HUES48 (cell line): ENCODE results near the gene SPINK9.

ENCODE experiments used
- H3K27ac ChIP-seq: one replicate; pipeline ENCODE4 v1.7.0; 2013; ENCODE audit warnings: low read depth, low read length, inconsistent platforms
- H3K27me3 ChIP-seq: 2 replicates; pipeline ENCODE4 v1.6.1; 2013; ENCODE audit warnings: mild to moderate bottlenecking, low read length; ENCODE audit not compliant: control insufficient read depth, insufficient read depth
- H3K36me3 ChIP-seq: 2 replicates; pipeline ENCODE4 v1.6.1; 2013; ENCODE audit warnings: low read length; ENCODE audit not compliant: control insufficient read depth, insufficient read depth
- H3K4me1 ChIP-seq: 2 replicates; pipeline ENCODE4 v1.6.1; 2013; ENCODE audit warnings: mild to moderate bottlenecking, low read length; ENCODE audit not compliant: control insufficient read depth, insufficient read depth
- H3K4me3 ChIP-seq: 2 replicates; pipeline ENCODE4 v1.5.1; 2013; ENCODE audit warnings: mild to moderate bottlenecking, low read depth, low read length
- H3K9ac ChIP-seq: 2 replicates; pipeline ENCODE4 v1.6.1; 2013; ENCODE audit warnings: mild to moderate bottlenecking, low read depth, low read length, moderate library complexity
- H3K9me3 ChIP-seq: 2 replicates; pipeline ENCODE4 v1.6.1; 2013; ENCODE audit warnings: low read length; ENCODE audit not compliant: control insufficient read depth, insufficient read depth

The SPINK9 gene, protein sequence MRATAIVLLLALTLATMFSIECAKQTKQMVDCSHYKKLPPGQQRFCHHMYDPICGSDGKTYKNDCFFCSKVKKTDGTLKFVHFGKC

DNA sequence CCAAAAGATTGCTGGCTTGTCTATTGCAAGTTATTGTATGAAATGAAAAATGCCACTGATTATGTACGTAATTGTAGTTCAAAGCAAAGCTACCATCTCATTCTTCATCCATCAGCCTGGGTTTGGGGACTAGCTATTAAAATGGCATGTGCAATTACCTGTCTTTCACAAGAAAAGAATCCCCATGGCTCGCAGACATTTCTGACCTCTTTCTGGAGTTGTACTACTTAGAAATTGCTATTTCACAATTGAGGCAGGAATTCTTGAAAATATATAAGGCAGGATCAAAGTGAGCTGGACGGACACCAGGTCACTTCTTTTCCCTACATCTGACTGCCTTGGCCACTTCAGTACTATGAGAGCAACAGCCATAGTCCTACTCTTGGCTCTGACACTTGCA, at the start of gene SPINK9:
TSS of gene SPINK9 (plus strand) at position 301 of the 400 bp plus-strand sequence. CDS start at position 356, 55 bp downstream.
- Histone ChIP-seq H3K27me3 (no peaks in the 10 kb centered on the region), H3K4me1 (no peaks in the 10 kb centered on the region), H3K27ac (no peak within 1 kb of the TSS), H3K9ac (no peak within 1 kb of the TSS), H3K4me3 (no peak within 1 kb of the TSS), H3K36me3 (no peaks in the 10 kb centered on the region), H3K9me3 (no peaks in the 10 kb centered on the region)

GRCh38 chr5:148290271-148291195, 44.8 kb upstream of the SPINK9 start:
- Histone ChIP-seq H3K27ac (no peak overlapping the region), H3K9me3 (no peaks in the 10 kb centered on the region), H3K36me3 (no peaks in the 10 kb centered on the region), H3K9ac (no peak overlapping the region), H3K4me3 (no peak overlapping the region), H3K27me3 (no peaks in the 10 kb centered on the region), H3K4me1 (no peaks in the 10 kb centered on the region)

- Histone ChIP-seq H3K9ac (no peak overlapping the region), H3K9me3 (no peaks in the 10 kb centered on the region), H3K4me1 (no peaks in the 10 kb centered on the region), H3K4me3 (no peak overlapping the region), H3K27me3 (no peaks in the 10 kb centered on the region), H3K27ac (no peak overlapping the region), H3K36me3 (no peaks in the 10 kb centered on the region)
These were observed 37.6 kb upstream of the SPINK9 start for GRCh38 chr5:148297731-148298130.

DNA sequence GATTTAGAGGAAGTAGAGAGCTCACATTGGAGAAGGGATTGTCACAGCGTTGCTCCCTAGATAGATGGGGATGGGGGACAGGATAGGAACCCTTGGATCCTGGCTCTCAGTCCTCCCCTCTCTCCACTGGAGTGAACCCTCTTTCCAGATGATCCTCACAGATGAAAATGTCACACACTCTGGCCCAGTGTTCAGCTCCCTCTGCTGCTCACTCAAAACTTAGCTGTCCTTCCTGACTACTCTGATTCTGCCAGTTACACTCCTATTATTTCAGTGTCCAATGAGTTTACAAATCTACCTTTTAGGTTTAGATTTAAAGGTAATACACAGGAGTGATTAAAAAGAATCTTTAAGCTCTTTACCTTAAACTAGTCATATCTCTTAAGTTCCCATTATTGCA, 28.9 kb upstream of the SPINK9 start:
- Histone ChIP-seq H3K27ac (no peak overlapping the region), H3K4me3 (no peak overlapping the region), H3K4me1 (no peaks in the 10 kb centered on the region), H3K9me3 (no peaks in the 10 kb centered on the region), H3K9ac (no peak overlapping the region), H3K36me3 (no peaks in the 10 kb centered on the region), H3K27me3 (no peaks in the 10 kb centered on the region)

GRCh38 chr5:148309019-148309418, 26.3 kb upstream of the SPINK9 start:
- no peak overlapping the region for H3K9ac ChIP-seq
- H3K4me3 ChIP-seq: no peak overlapping the region
- H3K4me1 ChIP-seq: no peaks in the 10 kb centered on the region
- H3K27me3 ChIP-seq: no peaks in the 10 kb centered on the region
- no peaks in the 10 kb centered on the region for H3K9me3 ChIP-seq
- H3K36me3 ChIP-seq: no peaks in the 10 kb centered on the region
- H3K27ac ChIP-seq: no peak overlapping the region

- H3K4me1 ChIP-seq: no peaks in the 10 kb centered on the region
- H3K9me3 ChIP-seq: no peaks in the 10 kb centered on the region
- no peak overlapping the region for H3K9ac ChIP-seq
- H3K36me3 ChIP-seq: no peaks in the 10 kb centered on the region
- H3K4me3 ChIP-seq: no peak overlapping the region
- no peaks in the 10 kb centered on the region for H3K27me3 ChIP-seq
- no peak overlapping the region for H3K27ac ChIP-seq
These were observed 25.6 kb upstream of the SPINK9 start for GRCh38 chr5:148309746-148310145.

GRCh38 chr5:148311484-148311883, 23.9 kb upstream of the SPINK9 start:
- H3K27me3 ChIP-seq: no peaks in the 10 kb centered on the region
- no peak overlapping the region for H3K9ac ChIP-seq
- no peak overlapping the region for H3K4me3 ChIP-seq
- no peaks in the 10 kb centered on the region for H3K4me1 ChIP-seq
- H3K36me3 ChIP-seq: no peaks in the 10 kb centered on the region
- no peak overlapping the region for H3K27ac ChIP-seq
- H3K9me3 ChIP-seq: no peaks in the 10 kb centered on the region

GRCh38 chr5:148312153-148312552, 23.2 kb upstream of the SPINK9 start, which contains the start of gene SPINK7:
SPINK7 (plus strand) TSS chr5:148312423; CDS start chr5:148312484, 61 bp downstream.
- Histone ChIP-seq H3K4me3 (no peak within 1 kb of the TSS), H3K27me3 (no peaks in the 10 kb centered on the region)

GRCh38 chr5:148314187-148314586, 21.2 kb upstream of the SPINK9 start:
- no peak overlapping the region for H3K9ac ChIP-seq
- no peaks in the 10 kb centered on the region for H3K4me1 ChIP-seq
- H3K27ac ChIP-seq: no peak overlapping the region
- no peaks in the 10 kb centered on the region for H3K27me3 ChIP-seq
- no peaks in the 10 kb centered on the region for H3K36me3 ChIP-seq
- H3K4me3 ChIP-seq: no peak overlapping the region
- H3K9me3 ChIP-seq: no peaks in the 10 kb centered on the region

More at GRCh38 chr5:148312153-148312552, 23.2 kb upstream of the SPINK9 start, which contains the start of gene SPINK7:
- Histone ChIP-seq H3K9ac (no peak within 1 kb of the TSS), H3K4me1 (no peaks in the 10 kb centered on the region), H3K27ac (no peak within 1 kb of the TSS), H3K36me3 (no peaks in the 10 kb centered on the region), H3K9me3 (no peaks in the 10 kb centered on the region)

GRCh38 chr5:148314731-148315130, 20.6 kb upstream of the SPINK9 start:
- no peaks in the 10 kb centered on the region for H3K9me3 ChIP-seq
- no peak overlapping the region for H3K4me3 ChIP-seq
- no peak overlapping the region for H3K9ac ChIP-seq
- no peaks in the 10 kb centered on the region for H3K27me3 ChIP-seq
- H3K36me3 ChIP-seq: no peaks in the 10 kb centered on the region
- H3K4me1 ChIP-seq: no peaks in the 10 kb centered on the region
- no peak overlapping the region for H3K27ac ChIP-seq
